Endothelial cell (in vitro differentiated cells): ENCODE data around the gene ALDH16A1. TPM values are rescaled to one million over a fixed set of nuclear protein-coding genes. Genes with fewer than 3 reads are reported as not detected.
A peak's percentile ranks its signal among the peaks of the same experiment; 100 is the strongest.

Experiments
- DNase-seq: peaks from one replicate; pipeline ENCODE4 v3.0.0; 2021; ENCODE audit warnings: low spot score
- H3K27ac Mint-ChIP-seq: one replicate; pipeline ENCODE4 v1.8.0; 2021; ENCODE audit warnings: mixed read lengths, inconsistent platforms; ENCODE audit not compliant: unreplicated experiment
- H3K27me3 Mint-ChIP-seq: one replicate; pipeline ENCODE4 v1.8.0; 2021; ENCODE audit warnings: mild to moderate bottlenecking, moderate library complexity, mixed read lengths, inconsistent platforms; ENCODE audit not compliant: unreplicated experiment
- H3K36me3 Mint-ChIP-seq: one replicate; pipeline ENCODE4 v1.8.0; 2021; ENCODE audit warnings: mild to moderate bottlenecking, low read depth, mixed read lengths, inconsistent platforms; ENCODE audit not compliant: unreplicated experiment
- H3K4me1 Mint-ChIP-seq: one replicate; pipeline ENCODE4 v1.8.0; 2021; ENCODE audit warnings: mild to moderate bottlenecking, mixed read lengths, inconsistent platforms; ENCODE audit not compliant: unreplicated experiment
- H3K4me3 Mint-ChIP-seq: one replicate; pipeline ENCODE4 v1.8.0; 2021; ENCODE audit warnings: mild to moderate bottlenecking, mixed read lengths, inconsistent platforms; ENCODE audit not compliant: unreplicated experiment
- H3K9me3 Mint-ChIP-seq: one replicate; pipeline ENCODE4 v1.8.0; 2021; ENCODE audit warnings: mixed read lengths, inconsistent platforms; ENCODE audit not compliant: unreplicated experiment
- total RNA-seq: library from RNA; stranded (reverse); fragmentation: NEBNext Ultra II Directional; extraction: Animal tissue kit (Norgen Biotek cat#: 25700); gene quantifications from one replicate; pipeline ENCODE4 v1.2.1, GENCODE V29; 2021; ENCODE audit not compliant: unreplicated experiment
- TF ChIP-seq, protein P1 (sequence below): fragments of 200-600 bp; sonication (generic); IDR thresholded peaks from one replicate; pipeline ENCODE4 v1.5.0; 2021; ENCODE audit warnings: antibody characterized with exemption; ENCODE audit not compliant: unreplicated experiment

The ALDH16A1 gene
- total RNA-seq, 1 donor from 2014 or later: 49.6 TPM

DNA sequence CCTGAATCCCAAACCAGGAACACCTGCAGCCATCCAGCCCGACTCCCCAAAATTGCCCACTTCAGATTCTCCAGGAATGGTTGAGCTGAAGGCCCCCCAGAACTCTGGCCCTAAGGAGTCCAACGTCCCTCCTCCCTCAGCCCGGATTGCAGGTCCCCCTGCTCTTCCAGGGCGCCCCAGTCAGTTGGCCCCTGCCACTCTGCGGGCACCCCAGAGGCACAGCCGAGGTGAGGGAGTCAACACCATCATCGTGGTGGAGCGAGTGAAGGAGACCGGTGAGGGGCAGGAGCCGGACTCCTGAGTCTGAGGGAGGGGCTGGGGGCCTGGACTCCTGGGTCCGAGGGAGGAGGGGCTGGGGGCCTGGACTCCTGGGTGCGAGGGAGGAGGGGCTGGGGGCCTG, 25.7 kb upstream of the ALDH16A1 start:
- no peak for DNase-seq
- TF ChIP-seq, protein P1, sequence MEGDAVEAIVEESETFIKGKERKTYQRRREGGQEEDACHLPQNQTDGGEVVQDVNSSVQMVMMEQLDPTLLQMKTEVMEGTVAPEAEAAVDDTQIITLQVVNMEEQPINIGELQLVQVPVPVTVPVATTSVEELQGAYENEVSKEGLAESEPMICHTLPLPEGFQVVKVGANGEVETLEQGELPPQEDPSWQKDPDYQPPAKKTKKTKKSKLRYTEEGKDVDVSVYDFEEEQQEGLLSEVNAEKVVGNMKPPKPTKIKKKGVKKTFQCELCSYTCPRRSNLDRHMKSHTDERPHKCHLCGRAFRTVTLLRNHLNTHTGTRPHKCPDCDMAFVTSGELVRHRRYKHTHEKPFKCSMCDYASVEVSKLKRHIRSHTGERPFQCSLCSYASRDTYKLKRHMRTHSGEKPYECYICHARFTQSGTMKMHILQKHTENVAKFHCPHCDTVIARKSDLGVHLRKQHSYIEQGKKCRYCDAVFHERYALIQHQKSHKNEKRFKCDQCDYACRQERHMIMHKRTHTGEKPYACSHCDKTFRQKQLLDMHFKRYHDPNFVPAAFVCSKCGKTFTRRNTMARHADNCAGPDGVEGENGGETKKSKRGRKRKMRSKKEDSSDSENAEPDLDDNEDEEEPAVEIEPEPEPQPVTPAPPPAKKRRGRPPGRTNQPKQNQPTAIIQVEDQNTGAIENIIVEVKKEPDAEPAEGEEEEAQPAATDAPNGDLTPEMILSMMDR: no peak
- Mint-ChIP-seq H3K27ac (no peak overlapping the region), H3K9me3 (no peaks in the 10 kb centered on the region), H3K4me1 (peaks cover 27% of the 10 kb centered on the region), H3K27me3 (peaks cover 41% of the 10 kb centered on the region), H3K36me3 (peaks cover 23% of the 10 kb centered on the region), H3K4me3 (peak overlapping the region; percentile 34)

DNA sequence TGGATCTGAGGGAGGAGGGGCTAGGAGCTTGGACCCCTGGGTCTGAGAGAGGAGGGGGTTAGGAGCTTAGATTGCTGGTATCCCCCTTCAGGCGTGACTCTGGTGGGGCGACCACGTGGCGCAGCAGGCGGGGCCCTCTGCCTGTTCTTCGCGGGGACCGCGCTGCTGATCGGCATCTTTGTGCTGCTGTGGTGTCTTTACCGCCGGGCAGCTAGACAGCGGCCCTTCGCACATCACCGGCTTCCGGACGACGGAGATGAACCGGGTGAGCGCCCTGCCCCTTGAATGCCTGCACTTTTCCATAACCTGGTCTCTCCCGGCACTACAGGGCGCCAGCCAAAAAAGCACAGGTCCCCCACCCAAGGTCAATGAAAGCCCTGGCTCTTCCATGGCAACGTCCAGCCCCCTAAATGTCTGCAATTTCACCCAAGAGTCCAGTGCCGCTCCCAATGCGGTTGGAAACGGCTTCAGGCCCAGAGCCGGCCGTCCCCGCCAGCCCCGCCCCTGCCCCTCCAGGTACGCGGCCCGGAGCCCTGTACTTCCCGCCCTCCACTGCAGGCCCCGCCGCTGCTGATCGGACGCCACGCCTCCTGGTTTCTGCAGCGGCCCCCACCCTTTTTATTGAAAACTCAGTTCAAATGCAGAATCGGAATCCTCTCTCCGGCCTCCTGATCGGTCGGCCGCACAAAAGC, 25.0 kb upstream of the ALDH16A1 start:
- Mint-ChIP-seq H3K36me3 (peaks cover 19% of the 10 kb centered on the region), H3K27ac (no peak overlapping the region), H3K9me3 (no peaks in the 10 kb centered on the region), H3K4me3 (no peak overlapping the region), H3K27me3 (peaks cover 40% of the 10 kb centered on the region), H3K4me1 (peaks cover 22% of the 10 kb centered on the region)
- no peak for DNase-seq
- TF ChIP-seq, protein P1: no peak

DNA sequence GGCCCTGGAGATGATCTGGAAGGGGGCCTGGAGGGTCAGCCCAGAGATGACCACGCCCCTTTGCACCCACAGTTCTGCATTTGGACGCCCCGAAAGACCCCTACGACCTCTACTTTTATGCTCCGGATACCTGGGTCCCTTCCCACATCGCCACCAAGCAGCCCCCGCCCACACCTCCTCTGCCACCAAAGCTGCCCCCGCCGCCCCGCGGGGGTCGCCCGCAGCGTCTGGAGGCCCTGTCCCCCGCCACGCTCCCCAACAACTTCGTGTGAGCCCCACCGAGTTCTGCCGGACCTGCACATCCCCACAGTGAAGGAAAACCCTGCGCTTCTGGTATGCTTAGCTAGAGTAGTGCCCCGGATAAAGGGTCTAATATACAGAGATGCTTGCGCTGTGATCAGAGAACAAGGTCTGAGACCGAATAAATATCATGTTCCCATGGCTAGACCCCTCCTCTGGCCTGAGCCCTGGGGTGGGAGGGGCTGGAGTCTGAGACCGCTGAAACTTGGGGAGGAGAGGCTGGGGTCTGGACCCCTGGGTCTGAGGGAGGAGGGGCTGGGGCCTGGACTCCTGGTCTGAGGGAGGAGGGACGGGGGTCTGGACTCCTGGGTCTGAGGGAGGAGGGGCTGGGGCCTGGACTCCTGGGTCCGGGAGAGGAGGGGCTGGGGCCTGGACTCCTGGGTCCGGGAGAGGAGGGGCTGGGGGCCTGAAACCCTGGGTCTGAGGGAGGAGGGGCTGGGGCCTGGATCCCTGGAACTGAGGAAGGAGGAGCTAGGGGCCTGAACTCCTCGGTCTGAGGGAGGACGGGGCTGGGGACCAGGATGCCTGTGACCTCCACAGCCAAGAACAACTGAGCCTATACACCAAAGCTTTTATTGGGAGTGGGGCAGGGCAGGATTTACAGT, 24.2 kb upstream of the ALDH16A1 start:
- no peaks in the 10 kb centered on the region for H3K9me3 Mint-ChIP-seq
- TF ChIP-seq, protein P1: no peak
- no peak for DNase-seq
- H3K4me1 Mint-ChIP-seq: peaks cover 17% of the 10 kb centered on the region
- H3K27ac Mint-ChIP-seq: no peak overlapping the region
- peaks cover 39% of the 10 kb centered on the region for H3K27me3 Mint-ChIP-seq
- no peak overlapping the region for H3K4me3 Mint-ChIP-seq
- peaks cover 15% of the 10 kb centered on the region for H3K36me3 Mint-ChIP-seq

DNA sequence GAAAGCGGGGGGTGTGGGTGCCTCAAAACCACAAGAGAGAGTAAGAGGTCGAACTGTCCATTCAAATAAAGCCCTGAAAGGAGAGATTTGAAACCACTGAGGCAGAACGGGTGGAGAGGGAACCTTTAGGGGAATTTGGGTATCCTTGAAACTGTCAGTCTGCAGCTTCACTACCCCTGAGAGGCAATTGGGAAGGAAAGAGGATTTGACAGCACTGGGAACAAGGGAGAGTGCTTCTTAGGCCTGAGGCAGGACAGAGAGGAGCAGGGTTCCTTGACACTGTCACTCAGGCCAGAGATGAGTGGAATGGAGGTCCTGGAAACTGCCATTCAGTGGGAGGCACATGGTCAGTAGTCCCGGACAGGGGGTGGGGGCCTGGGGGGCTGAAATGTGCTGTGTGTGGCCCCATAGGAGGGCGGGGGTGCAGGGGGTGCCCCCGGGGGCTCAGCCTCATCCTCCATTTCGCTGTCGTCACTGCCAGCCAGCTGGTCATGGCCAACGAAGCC, 22.8 kb upstream of the ALDH16A1 start:
- Mint-ChIP-seq H3K9me3 (no peaks in the 10 kb centered on the region), H3K27ac (no peak overlapping the region), H3K4me3 (no peak overlapping the region), H3K36me3 (peaks cover 19% of the 10 kb centered on the region), H3K4me1 (peaks cover 13% of the 10 kb centered on the region), H3K27me3 (peaks cover 37% of the 10 kb centered on the region)
- TF ChIP-seq, protein P1: no peak
- DNase-seq: no peak
